ENCODE data around the gene EIF4E.
"Not testable (repeated sequence)": the region's sequence is repeated elsewhere in the genome, so short reads cannot be mapped to it uniquely, and the experiment has no call there.

EIF4E gene

DNA sequence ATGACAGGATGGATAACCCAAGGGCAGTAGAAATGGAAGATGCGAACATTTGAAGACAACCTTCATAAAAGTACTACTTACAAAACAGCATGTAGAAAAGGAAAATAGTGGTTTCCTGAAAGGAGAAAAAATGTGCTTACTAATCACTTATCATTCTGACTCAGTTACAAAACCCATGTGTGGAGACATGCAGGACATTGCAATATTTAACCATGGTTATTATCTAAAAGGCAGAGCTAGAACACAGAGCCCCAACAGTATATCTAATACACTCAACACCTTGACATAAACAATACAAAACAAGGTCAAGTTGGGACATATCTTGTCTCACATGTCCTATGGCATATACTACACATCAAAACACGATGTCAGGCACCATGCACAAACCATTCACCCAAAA, 55.9 kb downstream of the EIF4E start:
- DNase-seq (ENCODE audit: low spot score): no peak

DNA sequence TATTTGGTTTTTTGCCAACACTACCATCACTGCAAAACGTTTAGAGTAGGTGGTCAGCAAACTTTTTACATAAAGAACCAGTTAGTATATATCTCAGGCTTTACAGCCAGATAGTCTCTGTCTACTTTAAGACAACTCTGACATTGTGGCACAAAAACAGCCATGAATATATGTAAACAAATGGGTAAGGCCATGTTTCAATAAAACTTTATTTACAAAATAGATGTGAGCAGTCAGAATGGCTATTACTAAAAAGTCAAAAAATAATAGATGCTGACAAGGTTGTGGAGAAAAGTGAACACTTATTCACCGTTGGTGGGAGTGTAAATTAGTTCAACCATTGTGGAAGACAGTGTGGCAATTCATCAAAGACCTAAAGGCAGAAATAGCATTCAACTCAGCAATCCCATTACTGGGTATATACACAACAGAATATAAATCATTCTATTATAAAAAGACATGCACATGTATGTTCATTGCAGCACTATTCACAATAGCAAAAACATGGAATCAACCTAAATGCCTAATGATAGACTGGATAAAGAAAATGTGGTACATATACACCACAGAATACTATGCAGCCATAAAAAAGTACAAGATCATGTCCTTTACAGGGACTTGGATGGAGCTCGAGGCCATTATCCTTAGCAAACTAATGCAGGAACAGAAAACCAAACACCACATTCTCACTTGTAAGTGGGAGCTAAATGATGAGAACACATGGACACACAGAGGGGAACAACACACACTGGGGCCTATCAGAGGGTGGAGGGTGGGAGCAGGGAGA, 56.6 kb downstream of the EIF4E start:
- DNase-seq (ENCODE audit: low spot score): not testable (repeated sequence)

DNA sequence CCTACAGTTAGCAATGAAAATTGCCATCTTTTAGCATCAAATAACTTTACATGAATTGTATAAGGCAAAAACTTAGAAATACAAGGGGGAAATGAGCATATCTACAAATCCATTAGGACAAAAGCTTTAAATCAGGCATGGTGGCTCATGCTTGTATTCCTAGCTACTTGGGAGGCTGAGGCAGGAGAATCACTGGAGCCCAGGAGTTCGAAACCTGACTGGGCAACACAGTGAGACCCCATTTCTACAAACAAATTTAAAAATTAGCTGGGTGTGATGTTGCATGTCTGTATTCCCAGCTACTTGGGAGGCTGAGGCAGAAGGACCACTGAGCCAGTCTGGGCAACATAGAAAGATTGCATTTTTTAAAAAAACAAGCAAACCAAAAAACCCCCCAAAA, 61.3 kb downstream of the EIF4E start:
- no peak for DNase-seq (ENCODE audit: low spot score)

DNA sequence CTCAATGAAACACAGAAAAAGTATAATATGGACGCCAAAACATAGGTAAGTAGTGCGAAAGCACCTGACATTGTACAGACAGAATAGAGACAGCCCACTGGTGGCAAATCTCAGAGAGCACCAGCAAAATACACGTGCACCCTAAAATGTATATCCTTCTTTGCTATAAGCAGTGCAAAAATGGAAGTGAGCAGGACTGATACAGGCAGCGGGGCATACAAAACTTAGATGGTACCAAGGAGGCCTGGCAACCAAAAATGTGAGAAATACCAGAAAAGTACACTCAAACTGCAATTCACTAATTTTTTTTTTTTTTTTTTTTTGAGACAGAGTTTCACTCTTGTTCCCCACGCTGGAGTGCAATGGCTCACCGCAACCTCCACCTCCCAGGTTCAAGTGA, 63.9 kb downstream of the EIF4E start:
- no peak for DNase-seq (ENCODE audit: low spot score)

DNA sequence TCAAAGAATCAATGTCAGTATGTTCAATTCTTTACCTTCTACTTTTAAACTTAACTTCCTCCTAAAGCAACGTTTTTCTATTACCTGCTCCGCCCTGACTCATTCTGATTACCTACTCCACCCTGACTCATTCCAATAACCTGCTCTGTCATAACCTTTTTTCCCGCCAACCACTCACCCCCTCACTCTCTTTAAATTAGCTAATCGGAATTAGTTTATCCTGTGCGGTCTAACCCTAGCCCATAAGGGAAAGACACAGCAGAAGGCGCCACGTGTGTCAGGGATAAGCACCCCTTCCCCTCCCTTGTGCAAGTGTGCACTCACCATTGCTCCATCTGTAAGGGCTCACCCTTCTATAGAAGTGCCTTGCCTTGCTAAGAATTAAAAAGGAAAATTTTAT, 64.4 kb downstream of the EIF4E start:
- DNase-seq (ENCODE audit: low spot score): no peak

DNA sequence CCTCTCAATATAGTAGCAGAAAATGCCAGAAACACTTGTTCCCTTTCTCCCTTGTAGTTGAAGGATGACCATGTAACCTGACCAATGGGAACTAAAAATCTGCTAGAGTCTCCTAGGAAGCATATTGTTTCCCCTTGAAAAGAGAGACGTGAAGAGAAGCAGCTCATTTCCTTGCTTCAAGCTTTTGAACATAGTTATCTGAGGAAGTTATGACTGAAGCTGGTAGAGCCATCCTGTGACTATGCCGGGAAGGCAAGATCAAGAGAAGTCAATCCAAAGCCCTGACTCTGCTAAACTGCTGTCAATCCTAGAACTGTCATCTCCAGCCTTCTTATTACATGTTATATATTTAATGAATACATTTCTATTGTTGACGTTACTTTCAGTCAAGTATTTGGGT, 66.6 kb downstream of the EIF4E start:
- no peak for DNase-seq (ENCODE audit: low spot score)

DNA sequence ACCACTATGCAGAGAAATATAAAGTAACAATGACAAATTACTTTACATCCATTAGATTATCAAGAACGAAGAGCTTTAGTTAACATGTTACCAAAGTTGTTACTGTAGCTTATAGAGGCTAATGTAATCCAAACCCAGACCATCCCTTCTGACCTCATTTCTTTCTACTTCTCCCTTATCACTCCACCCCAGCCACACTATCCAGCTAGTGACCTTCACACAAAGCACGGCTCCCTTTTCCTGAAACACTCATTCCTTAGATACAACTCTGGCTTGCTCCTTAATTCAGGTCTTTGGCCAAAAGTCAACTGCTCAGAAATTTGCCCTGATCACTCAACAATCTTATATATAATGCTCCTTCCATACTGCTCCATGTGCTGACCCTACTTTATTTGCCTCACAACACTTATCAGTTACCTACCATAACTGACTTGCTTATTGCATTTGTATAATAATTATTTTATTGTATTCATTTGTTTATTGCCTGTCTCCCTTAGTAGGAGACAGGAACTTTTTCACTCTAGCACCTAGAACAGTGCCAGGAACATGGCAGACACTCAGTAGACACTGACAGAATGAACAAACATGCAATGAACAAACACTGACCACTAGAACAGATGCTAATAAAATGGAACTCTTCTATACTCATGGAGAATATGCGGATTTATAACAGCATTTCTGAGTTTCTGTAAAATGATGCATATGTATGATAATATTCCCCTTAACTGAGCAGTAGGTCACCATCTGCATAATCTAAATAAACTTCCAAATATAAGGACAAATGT, 67.6 kb downstream of the EIF4E start:
- DNase-seq (ENCODE audit: low spot score): no peak

DNA sequence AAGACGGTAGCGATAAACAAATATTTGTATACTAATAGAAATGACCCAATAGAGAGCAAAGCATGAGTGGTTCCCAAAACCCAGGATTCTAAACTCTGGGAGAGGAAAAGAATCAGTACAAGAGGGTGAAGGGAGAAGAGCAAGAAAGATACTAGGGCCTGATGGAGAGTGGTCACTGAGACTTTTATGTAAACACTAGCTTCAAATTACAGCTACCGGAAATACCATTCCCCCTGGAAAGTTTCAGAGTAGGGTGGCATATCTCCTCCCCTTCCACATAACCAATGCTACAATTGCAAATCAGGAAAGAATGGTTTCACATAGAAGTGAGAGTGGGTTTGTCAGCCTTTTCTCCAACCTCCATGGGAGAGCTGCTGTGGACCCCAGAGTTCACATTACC, 77.1 kb downstream of the EIF4E start:
- no peak for DNase-seq (ENCODE audit: low spot score)

DNA sequence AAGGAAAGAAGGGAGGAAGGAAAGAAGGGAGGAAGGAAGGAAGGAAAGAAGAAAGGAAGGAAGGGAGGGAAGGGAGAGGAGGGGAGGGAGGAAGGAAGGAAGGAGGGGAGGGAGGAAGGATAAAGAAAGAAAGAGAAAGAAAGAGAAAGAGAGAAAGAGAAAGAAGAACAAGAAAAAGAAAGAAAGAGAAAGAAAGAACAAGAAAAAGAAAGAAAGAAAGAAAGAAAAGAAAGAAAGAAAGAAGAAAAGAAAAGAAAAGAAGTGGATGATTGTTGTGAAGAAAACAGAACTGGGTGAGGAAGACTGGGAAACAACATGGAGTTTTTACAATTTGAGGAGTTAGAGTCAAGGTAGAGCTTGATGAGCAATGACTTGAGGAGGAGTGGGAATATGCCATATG, 78.0 kb downstream of the EIF4E start:
- DNase-seq (ENCODE audit: low spot score): no peak

DNA sequence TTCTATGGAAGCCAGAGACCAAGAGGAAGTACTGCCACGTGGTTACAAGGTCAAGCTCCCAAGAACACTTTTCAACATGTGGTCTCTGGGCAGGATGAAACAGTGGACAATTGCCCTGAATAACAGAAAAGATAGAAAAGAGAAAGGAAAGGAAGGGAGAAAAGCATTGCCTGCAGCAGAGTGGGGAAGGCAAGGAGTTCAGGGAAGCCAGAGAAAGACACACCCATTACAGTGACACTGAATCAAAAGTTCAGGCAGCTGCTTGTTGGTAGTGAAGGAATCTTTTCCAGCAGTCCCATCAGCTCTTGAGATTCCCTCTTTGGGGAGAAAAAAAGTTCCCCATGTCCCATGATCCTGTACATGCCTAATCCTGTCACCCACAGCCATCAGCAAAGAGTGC, 80.5 kb downstream of the EIF4E start:
- DNase-seq (ENCODE audit: low spot score): no peak

DNA sequence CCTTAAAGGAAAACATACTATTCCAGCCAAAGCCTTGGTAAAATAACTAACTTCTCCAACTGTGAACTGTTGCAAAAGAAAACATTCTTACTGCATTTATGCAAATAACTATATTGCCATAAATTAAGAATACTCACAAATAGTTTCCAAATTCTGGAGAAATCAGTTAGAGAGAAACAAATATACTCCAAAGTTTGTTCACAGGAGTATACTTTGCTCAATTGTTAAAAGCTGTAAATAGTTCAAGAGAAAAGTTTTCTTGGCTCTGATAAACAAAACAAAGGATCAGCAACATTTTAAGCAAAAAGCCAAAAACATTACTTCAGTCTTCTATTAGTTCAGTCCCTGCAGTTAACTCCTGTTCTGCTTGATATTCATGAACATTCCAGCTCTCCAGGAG, 83.0 kb downstream of the EIF4E start:
- DNase-seq (ENCODE audit: low spot score): no peak

DNA sequence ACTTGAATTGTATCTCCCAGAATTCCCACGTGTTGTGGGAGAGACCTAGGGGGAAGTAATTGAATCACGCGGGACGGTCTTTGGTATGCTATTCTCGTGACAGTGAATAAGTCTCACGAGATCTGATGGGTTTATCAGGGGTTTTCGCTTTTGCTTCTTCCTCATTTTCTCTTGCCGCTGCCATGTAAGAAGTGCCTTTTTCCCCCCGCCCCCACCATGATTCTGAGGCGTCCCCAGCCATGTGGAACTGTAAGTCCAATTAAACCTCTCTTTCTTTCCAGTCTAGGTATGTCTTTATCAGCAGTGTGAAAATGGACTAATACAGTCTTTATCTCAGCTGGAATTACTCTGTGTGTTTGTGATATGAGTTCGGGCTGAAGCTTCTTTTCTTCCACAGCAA, 86.0 kb downstream of the EIF4E start:
- DNase-seq (ENCODE audit: low spot score): not testable (repeated sequence)

DNA sequence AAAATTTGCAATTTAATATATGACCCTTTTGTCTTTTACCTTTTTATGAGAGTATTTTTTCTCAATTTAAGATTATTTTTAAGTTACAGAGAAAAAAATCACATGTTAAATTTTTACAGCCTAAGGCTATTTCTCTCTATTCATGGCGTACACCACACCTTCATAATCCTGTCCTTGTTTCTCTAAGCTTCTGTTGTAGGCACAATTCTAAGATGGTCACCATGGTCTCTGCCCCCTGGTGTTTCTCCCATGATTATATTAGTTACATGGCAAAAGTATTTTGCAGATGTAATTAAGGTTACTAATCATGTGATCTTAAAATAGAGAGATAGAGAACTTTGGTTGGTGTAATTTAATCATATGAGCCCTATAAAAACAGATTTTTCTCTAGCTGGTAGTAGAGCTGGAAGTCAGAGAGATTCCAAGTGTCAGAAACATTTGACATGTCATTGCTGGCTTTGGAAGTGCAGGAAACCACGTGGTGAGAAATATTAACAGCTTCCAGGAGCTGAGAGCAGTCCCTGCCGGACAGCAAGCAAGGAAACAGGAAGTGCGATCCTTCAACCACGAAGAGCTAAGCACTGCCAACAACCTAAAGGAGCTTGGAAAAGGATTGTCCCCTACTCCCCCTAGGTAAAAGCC, 89.8 kb downstream of the EIF4E start:
- DNase-seq (ENCODE audit: low spot score): no peak

DNA sequence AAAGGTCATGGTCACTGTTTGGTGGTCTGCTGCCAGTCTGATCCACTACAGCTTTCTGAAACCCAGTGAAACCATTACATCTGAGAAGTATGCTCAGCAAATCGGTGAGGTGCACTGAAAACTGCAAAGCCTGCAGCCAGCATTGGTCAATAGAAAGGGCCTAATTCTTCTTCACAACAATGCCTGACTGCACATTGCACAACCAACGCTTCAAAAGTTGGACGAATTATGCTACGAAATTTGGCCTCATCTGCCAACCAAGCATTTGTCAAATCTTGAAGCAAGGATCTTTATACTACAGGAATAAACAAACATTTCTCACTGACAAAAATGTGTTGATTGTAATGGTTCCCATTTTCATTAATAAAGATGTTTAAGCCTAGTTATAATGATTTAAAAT, 90.4 kb downstream of the EIF4E start:
- no peak for DNase-seq (ENCODE audit: low spot score)

DNA sequence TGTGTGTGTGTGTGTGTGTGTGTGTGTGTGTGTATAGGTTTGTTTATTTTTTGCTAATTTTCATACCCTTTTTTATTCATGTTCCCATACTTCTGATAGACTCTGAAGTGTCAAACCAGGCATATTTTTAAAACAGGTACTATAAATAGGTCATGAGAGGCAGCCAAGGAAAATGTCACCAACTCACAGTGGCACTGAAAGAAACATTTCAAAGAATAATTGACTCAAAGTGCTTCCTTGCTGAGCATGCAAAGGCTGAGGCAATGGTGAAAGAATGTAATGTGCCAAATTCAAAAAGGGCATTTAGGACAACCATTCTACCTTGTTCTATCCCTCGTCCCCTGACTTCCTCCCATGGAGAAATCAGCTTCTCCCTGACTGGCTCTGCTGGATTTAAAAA, 95.5 kb downstream of the EIF4E start:
- DNase-seq (ENCODE audit: low spot score): no peak

DNA sequence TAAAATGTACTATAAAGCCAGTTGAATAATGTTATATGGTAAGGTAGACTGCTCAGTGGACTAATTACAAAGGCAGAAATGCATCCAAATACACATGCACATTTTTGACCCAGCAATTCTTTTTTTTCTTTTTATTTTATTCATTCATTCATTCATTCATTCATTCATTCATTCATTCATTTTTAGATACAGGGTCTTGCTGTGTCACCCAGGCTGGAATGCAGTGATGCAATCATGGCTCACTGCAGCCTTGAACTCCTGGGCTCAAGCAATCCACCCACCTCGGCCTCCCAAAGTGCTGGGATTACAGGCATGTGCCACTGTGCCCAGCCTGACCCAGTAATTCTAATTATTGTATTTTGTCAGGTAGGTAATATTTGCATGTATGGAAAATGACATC, 97.9 kb downstream of the EIF4E start:
- DNase-seq (ENCODE audit: low spot score): not testable (repeated sequence)
